Measurements from ENCODE around the gene ECHDC3. TPM values are rescaled to one million over a fixed set of nuclear protein-coding genes. Genes with fewer than 3 reads are reported as not detected.
"Not testable (repeated sequence)": the region's sequence is repeated elsewhere in the genome, so short reads cannot be mapped to it uniquely, and the experiment has no call there.

ECHDC3 gene, protein sequence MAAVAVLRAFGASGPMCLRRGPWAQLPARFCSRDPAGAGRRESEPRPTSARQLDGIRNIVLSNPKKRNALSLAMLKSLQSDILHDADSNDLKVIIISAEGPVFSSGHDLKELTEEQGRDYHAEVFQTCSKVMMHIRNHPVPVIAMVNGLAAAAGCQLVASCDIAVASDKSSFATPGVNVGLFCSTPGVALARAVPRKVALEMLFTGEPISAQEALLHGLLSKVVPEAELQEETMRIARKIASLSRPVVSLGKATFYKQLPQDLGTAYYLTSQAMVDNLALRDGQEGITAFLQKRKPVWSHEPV
- total RNA-seq, result 17.8 TPM

GRCh38 chr10:11742009-11742778 lies at the start of gene ECHDC3:
TSS of gene ECHDC3 (plus strand) at chr10:11742382. CDS start at chr10:11742577, 195 bp downstream.
- peak; percentile 87 for ATAC-seq

GRCh38 chr10:11693376-11693775 lies 48.8 kb upstream of the ECHDC3 start:
- ATAC-seq, result no peak

DNA sequence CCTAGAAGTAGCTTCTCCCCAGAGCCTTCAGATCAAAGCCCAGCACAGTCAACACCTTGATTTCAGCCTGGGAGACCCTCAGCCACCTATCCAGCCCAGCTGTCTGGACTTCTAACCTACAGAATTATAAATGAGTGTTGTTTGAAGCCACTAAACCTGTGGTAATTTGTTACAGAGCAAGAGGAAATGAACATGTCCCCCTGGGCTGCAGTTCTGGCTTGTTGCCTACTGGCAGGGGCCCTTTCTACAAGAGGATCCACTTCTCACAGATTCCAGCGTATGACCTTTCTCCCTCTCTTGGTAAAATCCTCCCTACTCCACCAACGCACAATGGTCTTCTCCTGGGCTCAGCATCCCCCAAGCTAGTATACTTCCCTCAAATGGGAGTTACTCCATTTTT lies 46.4 kb upstream of the ECHDC3 start:
- ATAC-seq, result no peak

DNA sequence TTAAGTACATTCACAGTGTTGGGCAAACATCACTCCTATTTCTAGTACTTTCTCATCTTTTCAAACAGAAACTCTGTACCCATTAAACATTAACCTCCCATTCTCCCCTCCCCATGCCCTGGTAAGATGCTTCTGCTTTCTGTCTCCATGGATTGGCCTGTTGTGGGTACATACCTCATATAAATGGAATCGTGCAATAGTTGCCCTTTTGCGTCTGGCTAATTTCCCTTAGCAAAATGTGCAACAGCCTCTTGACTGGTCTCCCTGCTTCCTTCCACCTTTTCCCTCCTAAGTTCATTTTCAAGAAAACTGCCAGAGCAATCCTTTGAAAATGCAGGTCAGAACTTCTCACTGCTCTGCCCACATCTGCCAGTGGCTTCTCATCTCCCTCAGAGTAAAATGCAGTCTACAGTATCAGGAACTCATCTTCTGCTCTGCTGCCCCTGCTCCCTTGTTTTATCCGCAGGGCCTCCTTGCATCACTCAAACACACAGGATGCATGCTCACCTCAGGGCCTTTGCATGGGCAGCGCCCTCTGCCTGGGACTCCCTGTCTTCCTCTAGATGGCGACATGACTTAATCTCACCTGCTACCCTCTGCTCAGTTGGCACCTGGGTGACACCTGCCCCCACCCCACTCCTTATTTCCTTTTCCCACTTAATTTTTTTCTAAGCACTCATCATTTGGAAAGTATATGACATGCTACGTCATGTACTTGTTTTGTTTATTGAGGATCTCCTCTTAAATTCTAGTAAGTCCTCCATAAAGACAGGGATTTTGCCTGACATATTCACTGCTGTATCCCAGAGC lies 44.3 kb upstream of the ECHDC3 start:
- ATAC-seq, result no peak

- ATAC-seq, result no peak
Observed at GRCh38 chr10:11698691-11699549, 43.3 kb upstream of the ECHDC3 start.

DNA sequence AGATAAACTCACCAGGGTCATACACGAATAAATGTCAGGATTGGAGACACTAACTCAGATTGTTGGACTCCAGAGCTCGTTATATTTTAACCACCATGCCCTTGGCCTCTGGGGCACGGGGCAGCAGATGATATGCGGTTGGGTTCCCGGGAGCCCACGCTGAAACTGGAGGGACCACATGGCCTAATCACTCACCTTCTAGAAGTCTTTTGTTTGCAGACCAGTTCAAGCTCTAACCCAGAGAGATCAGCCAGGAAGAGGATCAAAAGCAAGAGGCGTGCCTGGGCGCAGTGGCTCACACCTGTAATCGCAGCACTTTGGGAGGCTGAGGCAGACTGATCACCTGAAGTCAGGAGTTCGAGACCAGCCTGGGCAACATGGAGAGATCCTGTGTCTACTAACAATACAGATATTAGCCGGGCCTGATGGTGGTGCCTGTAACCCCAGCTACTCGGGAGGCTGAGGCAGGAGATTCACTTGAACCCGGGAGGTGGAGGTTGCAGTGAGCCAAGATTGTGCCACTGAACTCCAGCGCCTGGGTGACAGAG lies 42.6 kb upstream of the ECHDC3 start:
- no peak for ATAC-seq

GRCh38 chr10:11700539-11700938 lies 41.6 kb upstream of the ECHDC3 start:
- ATAC-seq, result peak; percentile 37

GRCh38 chr10:11701451-11702095 lies 40.6 kb upstream of the ECHDC3 start:
- ATAC-seq, result no peak

DNA sequence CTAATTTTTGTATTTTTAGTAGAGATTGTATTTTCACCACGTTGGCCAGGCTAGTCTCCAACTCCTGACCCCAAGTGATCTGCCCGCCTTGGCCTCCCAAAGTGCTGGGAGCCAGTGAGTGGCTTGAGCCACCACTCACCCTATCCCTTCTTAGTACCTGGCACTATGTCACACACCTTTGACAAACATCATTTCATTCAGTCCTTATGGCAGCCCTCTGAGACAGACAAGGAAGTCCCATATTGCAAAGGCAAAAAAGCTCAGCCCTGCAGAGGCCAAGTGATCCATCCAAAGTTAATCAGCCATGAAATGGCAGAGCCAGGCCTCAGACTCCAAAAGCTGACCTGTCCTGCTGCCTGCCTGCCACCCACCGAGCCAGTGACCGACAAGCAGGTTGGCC lies 39.9 kb upstream of the ECHDC3 start:
- ATAC-seq, result peak; percentile 67

- ATAC-seq, result no peak
Observed at GRCh38 chr10:11704092-11704491, 38.1 kb upstream of the ECHDC3 start.

DNA sequence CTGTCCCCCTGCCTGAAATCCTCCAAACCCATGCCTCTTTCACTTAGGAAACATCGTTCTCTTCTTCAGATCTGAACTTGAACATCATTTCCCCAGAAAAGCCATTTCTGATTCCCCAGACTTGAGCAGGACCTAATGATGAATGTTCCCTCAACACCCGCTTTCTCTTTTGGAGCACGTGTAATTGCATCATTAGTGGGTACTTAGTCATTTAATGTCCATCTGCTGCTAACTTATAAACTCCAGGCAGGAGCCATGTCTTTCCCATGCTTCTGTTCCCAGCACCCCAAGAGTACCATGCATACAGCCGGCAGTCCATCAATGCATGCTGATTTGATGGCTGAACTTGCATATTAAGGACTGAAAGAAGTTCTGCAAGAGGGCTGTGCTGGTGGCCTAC lies 36.5 kb upstream of the ECHDC3 start:
- ATAC-seq, result no peak

DNA sequence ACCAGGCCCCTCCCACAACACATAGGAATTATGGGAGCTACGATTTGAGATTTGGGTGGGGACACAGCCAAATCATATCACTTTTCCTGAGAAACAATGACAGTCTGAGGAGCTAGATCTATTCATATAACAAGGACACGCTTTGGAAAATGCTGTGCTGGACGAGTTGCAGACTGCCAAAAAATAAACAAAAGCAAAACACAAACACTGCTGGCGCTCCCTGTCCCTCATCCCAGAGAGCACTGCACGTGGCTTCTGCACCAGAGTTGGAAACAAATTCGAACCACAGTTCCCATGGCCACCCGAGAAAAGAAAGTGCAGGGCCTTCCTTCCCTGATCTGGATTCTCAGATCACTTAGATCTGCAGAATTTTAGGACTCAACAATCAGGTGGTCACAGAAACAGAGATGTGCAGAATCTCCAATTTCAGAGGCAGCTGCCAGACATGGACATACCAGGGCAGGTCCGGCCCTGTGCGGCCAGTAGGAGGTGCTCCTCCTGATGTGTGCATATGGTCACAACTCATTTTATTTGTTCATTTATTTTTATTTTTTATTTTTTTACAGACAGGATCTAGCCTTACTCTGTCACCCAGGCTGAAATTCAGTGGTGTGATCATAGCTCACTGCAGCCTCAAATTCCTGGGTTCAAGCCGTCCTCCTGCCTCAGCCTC lies 35.2 kb upstream of the ECHDC3 start:
- ATAC-seq, result no peak

- peak; percentile 17 for ATAC-seq
Observed at GRCh38 chr10:11707624-11708350, 34.4 kb upstream of the ECHDC3 start.

DNA sequence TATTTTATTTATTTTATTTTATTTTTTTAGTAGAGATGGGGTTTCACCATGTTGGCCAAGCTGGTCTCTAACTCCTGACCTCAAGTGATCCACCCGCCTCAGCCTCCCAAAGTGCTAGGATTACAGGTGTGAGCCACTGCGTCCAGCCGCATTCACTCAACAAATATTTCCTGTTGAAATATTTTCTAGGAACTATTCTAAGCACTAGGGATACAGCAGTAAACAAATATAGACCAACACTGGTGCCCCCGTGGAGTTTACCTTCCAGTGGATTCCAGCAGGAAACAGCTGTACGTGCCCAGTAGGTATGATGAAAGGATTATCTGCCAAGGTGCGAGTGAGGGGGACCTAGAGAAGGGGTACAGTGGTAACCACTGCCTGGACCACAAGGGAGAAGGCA lies 33.4 kb upstream of the ECHDC3 start:
- ATAC-seq, result not testable (repeated sequence)

GRCh38 chr10:11712744-11713143 lies 29.4 kb upstream of the ECHDC3 start:
- ATAC-seq, result no peak

DNA sequence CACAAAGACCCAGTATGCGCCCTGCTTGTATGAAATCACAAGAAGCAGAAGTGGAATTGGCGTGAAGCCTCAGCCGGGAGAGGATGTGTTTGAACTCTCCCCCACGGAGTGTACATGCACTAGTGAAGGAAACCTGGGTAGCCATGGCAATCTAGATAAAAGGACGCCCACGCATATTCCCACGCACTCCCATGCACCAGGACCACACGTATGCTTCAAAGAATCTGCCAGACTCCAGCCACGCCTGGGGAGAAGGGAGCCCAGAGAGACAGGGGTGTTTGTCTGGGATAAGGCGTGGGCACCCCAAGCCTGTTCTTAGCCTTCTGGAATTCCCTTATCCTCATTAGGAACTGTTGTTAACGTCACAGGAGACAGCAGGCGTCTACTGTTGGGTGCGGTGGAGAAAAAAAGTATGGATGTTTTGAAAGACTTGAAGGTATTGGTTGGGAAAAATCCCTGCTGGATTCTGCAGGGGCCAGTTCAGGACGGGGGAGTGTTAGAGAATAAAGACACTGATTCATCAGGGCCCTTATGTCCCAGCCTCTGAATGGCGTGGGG lies 28.9 kb upstream of the ECHDC3 start:
- peak; percentile 12 for ATAC-seq

DNA sequence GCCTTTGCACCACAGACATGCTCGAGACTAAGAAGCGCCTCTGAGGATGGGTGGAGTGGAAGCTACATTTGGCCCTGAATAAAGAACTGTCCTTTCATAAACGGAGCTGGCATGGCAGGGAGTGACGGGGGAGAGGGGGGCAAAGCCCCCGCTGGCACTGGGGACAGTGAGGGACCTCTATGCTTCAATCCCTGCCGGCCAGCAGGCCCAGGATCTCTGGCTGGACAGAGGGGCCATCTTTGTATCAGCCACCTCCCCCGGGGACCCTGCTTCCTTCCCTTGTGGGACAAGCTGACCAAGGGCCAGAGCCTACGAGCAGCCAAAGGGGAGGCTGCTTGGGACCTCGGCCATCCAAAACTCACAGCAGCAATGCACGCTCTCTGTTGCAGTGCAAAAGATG lies 28.2 kb upstream of the ECHDC3 start:
- ATAC-seq, result no peak

DNA sequence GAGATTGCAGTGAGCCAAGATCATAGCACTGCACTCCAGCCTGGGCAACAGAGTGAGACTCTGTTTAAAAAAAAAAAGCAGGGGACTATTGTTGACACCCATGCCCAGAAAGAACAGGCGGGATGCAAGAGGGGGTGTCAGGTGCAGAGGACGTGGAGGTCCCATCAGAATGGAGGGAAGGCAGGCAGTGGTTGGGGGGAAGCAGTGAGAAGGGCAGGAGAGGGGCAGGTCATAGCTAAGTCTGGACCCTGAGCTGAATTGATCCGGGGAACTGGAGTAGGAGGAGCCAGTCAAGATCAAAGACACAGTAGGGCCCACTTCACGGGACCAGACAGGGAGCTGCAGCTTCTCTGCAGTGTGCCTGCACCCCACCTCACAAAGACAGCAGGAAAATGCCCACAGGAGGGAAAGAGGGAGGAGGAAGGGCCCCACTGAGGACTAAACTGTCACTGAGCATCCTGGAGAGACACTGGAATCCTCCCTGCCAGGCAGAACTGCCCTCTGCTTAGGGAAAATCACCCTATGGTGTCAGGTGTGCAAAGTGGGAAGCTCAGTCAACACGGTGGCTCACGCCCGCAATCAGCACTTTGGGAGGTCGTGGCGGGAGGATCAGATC lies 27.3 kb upstream of the ECHDC3 start:
- no peak for ATAC-seq

- peak; percentile 74 for ATAC-seq
Observed at GRCh38 chr10:11715815-11716494, 26.2 kb upstream of the ECHDC3 start.
